ENCODE data around the gene ZFPL1.
A peak's percentile ranks its signal among the peaks of the same experiment; 100 is the strongest.
"Not testable (repeated sequence)": the region's sequence is repeated elsewhere in the genome, so short reads cannot be mapped to it uniquely, and the experiment has no call there.

Gene ZFPL1

DNA sequence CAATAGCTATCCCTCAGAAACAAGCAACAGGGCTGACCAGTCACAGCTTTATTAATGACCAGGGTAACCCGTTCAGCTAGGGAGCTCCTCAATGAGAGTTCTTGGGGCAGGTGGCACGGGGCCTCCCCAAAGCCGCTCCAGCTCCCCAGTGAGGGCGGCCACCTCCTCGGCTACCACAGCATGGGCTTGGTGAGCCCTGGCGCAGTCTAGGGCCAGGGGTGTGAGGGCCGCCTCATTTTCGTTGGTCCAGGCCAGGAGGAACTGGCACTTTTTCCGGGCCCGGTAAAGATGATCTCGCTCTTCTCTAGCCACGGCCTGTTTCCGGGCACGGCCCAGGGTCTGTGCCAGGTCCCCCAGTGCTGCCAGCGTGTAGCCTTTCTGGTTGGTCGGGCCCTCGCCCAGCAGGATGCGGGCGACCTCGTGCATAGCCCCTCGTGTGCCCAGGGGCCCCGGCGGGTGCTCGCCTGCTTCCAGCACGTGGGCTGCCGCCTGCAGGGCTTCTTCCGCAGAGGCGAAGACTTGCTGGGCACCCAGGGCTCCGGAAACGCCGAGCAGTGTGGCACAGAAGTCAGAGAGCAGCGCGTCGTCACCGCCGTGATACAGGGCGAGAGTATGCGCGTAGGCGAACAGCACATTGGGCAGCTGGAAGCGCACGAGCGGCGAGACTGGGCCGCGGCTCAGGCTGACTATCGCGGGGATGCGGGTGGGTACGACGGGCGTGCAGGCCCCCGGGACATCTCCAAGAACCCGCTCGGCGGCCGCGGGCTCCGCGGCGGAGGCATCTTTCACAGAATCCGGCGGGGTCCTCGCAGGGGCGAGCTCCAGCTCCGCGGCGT lies 32.6 kb downstream of the ZFPL1 start:
- DNase-seq, result no peak

DNA sequence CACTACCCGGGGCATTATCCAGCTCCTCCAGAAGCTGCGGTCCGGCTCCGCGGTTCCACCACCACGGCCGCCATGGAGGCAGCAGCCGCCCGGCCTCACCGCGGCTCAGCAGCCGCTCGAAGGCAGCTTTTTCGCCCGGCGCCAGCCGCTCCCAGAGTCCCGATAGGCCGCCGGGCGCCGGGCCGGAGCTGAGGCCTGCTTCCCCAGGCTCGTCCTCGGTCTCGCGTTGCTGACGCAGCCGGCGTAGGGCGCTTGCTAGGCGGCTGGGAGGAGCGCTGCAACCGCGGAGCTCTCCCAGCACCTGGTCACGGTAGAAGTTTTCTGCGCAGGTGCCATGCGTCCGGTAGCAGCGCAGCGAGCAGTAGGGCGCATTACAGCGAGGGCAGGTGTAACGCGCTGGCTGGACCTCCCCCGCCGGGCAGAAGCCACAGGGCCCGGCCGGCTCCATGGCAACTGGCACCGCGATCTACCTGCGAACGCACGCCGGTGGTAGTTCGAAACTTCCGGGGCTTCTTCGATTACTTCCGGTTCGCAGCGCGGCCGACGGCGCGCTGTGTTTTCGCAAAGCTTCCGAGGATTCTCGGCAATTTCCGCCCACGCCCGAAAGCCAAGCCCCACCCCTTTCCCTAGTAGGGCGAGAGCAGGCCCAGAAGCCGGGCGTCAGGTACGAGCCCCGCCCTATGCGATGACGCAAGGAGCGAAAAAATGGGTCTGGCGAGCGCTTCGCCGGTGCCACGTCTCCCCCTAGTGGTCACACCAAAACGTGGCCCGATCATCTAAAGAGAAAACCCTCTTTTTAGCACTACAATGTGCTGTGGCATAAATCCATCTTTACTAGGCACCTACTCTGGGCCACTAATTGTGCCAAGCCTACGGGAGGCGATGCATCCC lies 33.4 kb downstream of the ZFPL1 start, which contains the start of gene ZNHIT2:
Gene ZNHIT2 (minus strand): TSS at position 496 of the 891 bp plus-strand sequence. CDS start 48 bp downstream, at position 448.
- DNase-seq, result peak; percentile 100

DNA sequence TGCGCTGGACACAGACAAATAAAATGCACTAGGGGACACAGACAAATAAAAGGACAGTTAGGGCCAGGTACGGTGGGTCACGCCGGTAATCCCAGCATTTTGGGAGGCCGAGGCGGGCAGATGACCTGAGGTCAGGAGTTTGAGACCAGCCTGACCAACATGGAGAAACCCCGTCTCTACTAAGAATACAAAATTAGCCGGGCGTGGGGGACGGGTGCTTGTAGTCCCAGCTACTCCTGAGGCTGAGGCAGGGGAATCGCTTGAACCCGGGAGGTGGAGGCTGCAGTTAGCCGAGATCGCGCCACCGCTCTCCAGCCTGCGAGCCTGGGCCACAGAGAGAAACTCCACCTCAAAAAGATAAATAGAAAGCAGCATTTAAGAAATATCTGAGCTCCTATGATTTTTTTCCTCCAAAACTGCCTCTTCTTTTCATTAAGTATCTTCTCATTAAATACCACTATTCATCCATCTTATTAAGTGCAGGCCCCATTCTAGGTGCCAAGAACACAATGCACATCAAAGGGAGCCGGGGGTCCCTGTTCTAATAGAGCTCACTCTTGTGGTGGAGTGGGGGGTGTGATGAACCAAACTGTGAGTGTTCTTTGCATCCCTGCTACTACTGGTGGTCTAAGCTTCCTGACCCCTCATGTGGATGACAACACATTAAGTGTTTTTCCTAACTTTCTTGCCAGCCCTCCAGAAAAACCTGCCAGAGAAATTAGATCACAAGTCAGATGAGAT lies 34.2 kb downstream of the ZFPL1 start:
- DNase-seq, result no peak

GRCh38 chr11:65118891-65119669 lies 35.1 kb downstream of the ZFPL1 start:
- not testable (repeated sequence) for DNase-seq

GRCh38 chr11:65119670-65119995 lies 35.6 kb downstream of the ZFPL1 start:
- no peak for DNase-seq

GRCh38 chr11:65120831-65121230 lies 36.8 kb downstream of the ZFPL1 start:
- no peak for DNase-seq

GRCh38 chr11:65121447-65121864 lies 37.4 kb downstream of the ZFPL1 start:
- no peak for DNase-seq

- peak; percentile 99 for DNase-seq
These were observed 38.1 kb downstream of the ZFPL1 start, which contains the start of the genes FAU and MRPL49 for GRCh38 chr11:65121865-65122696. TSS of gene FAU (minus strand) at chr11:65122134. CDS start at chr11:65121813, 321 bp downstream. TSS of gene MRPL49 (plus strand) at chr11:65122321. CDS start at chr11:65122347, 26 bp downstream.

GRCh38 chr11:65124480-65125196 lies 40.6 kb downstream of the ZFPL1 start:
- no peak for DNase-seq

GRCh38 chr11:65125197-65126056 lies 41.4 kb downstream of the ZFPL1 start:
- no peak for DNase-seq

- no peak for DNase-seq
These were observed 42.7 kb downstream of the ZFPL1 start for GRCh38 chr11:65126624-65127274.

GRCh38 chr11:65127473-65128181 lies 43.6 kb downstream of the ZFPL1 start:
- DNase-seq, result no peak

DNA sequence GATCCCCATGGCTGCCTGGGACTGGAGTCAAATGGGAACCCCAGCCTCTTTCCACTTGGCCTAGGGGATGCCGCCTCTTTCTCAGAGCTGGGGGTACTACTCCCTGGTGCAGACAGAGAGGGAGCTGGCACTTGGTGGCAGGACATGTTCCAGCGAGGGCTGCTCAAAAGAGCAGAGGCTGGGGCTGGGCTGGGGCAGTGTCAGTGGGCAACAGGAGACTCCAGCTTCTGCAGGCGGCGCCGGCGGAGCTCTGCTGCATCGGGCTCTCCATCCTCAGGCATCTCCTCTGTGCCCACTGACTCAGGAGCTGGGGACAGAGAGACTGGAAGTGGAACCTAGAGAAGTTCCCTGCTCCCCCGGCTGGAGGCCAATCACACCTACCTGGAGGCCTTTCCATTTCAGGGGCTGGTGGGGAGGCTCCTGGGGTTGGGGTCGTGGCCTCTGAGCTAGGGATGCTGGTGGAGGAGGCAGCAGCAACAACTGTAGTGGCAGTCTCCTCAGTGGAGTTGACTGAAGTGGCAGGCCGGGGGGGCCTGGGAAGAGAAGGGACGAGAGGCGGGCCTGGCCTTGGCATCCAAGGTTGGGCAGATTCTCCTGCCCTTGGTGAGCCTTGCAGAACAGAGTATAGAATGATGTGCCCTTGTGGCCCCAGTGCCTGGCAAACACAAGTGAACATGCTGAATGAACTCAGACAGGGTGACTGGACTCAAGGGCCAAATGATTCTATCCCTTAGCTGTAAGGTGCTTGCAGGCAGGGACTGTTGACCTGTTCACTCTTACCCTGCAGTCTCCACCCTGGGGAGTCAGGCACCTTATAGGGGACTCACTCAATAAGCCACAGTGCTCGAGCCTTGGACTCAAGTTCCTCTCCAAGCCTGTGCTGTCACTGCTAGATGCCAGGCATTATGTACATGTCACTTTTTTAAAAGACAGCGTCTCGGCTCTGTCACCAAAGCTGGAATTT lies 44.4 kb downstream of the ZFPL1 start:
- DNase-seq, result no peak

- no peak for DNase-seq
These were observed 45.8 kb downstream of the ZFPL1 start for GRCh38 chr11:65129649-65130441.

- DNase-seq, result no peak
These were observed 46.8 kb downstream of the ZFPL1 start for GRCh38 chr11:65130631-65131416.
